PC-3 (cell line): Measurements from ENCODE around the gene NR2E1. TPM values are rescaled to one million over a fixed set of nuclear protein-coding genes. Genes with fewer than 3 reads are reported as not detected.
A peak's percentile ranks its signal among the peaks of the same experiment; 100 is the strongest.

Experiments used
- ATAC-seq: fragments of 200-7000 bp; cut with Tn5 transposase; 2 replicates; pipeline ENCODE4 v1.9.1; 2020; ENCODE audit warnings: mild to moderate bottlenecking, moderate library complexity
- BruUV-seq: library from RNA; stranded (reverse); fragments of 400-500 nt; replicated peaks from 2 replicates; lab custom pipeline; 2021; lab: Mats Ljungman, UMichigan
- CTCF ChIA-PET: fragments of 300-600 bp; sonication (Branson Sonifier 250); formaldehyde crosslinking; loops from one replicate; lab custom pipeline; 2022; ENCODE audit warnings: antibody characterized with exemption; lab: Charles Lee
- POLR2A ChIA-PET: fragments of 300-600 bp; sonication (Branson Sonifier 250); formaldehyde crosslinking; loops from one replicate; lab custom pipeline; 2022; ENCODE audit warnings: antibody characterized with exemption; ENCODE audit not compliant: unreplicated experiment; lab: Charles Lee
- DNase-seq: peaks from one replicate; pipeline ENCODE4 v3.0.0-alpha.2; 2015
- H2AFZ ChIP-seq: fragments of 300-600 bp; sonication (generic); 2 replicates; pipeline ENCODE4 v1.6.0; 2016; ENCODE audit warnings: antibody characterized with exemption, low read length
- H3F3A ChIP-seq: fragments of 300-600 bp; sonication (generic); one replicate; pipeline ENCODE4 v1.6.0; 2017; ENCODE audit warnings: antibody characterized with exemption, low read length, control low read depth, mild to moderate bottlenecking; ENCODE audit not compliant: unreplicated experiment
- H3K27ac ChIP-seq: fragments of 300-600 bp; sonication (generic); 2 replicates; pipeline ENCODE4 v1.5.1; 2016; ENCODE audit warnings: mild to moderate bottlenecking, low read length
- H3K27me3 ChIP-seq: fragments of 300-600 bp; sonication (generic); 2 replicates; pipeline ENCODE4 v1.6.1; 2016; ENCODE audit warnings: low read length, mixed read lengths
- H3K36me3 ChIP-seq: fragments of 300-600 bp; sonication (generic); 2 replicates; pipeline ENCODE4 v1.6.1; 2016; ENCODE audit warnings: low read depth, mixed run types, low read length, mixed read lengths
- H3K4me1 ChIP-seq: fragments of 300-600 bp; sonication (generic); 2 replicates; pipeline ENCODE4 v1.5.1; 2016; ENCODE audit warnings: low read length; ENCODE audit not compliant: insufficient read depth
- H3K4me2 ChIP-seq: fragments of 300-600 bp; sonication (generic); 2 replicates; pipeline ENCODE4 v1.6.0; 2016; ENCODE audit warnings: low read length
- H3K4me3 ChIP-seq: fragments of 300-600 bp; sonication (generic); 2 replicates; pipeline ENCODE4 v1.5.1; 2016; ENCODE audit warnings: mild to moderate bottlenecking, low read length, mixed read lengths
- H3K79me2 ChIP-seq: fragments of 300-600 bp; sonication (generic); 2 replicates; pipeline ENCODE4 v1.6.1; 2017; ENCODE audit warnings: low read length, mixed read lengths
- H3K9ac ChIP-seq: fragments of 300-600 bp; sonication (generic); 2 replicates; pipeline ENCODE4 v1.6.0; 2016; ENCODE audit warnings: mild to moderate bottlenecking, low read length
- H3K9me2 ChIP-seq: fragments of 300-600 bp; sonication (generic); replicated peaks from 2 replicates; pipeline ENCODE4 v1.6.1; 2016; ENCODE audit warnings: mixed run types, low read length, mixed read lengths
- H3K9me3 ChIP-seq: fragments of 300-600 bp; sonication (generic); 2 replicates; pipeline ENCODE4 v1.6.1; 2016; ENCODE audit warnings: low read length, mixed read lengths
- H4K20me1 ChIP-seq: fragments of 300-600 bp; sonication (generic); 2 replicates; pipeline ENCODE4 v1.6.1; 2016; ENCODE audit warnings: low read length, mixed read lengths
- EZH2 ChIP-seq: fragments of 300-600 bp; sonication (generic); IDR thresholded peaks from one replicate; pipeline ENCODE4 v1.6.1; 2017; ENCODE audit warnings: antibody characterized with exemption, mild to moderate bottlenecking, low read length; ENCODE audit not compliant: unreplicated experiment
- EZH2phosphoT487 ChIP-seq: fragments of 300-600 bp; sonication (generic); IDR thresholded peaks from 2 replicates; pipeline ENCODE4 v1.6.1; 2018; ENCODE audit warnings: mild to moderate bottlenecking, antibody characterized with exemption, low read length, borderline replicate concordance
- intact Hi-C: fragments of 100-400 bp; cut with micrococcal nuclease; formaldehyde crosslinking; loops from 2 replicates; pipeline ENCODE4 v1.9.0; 2023
- total RNA-seq: library from RNA; depleted of rRNA; stranded (reverse); fragments of >200 nt; gene quantifications from 2 replicates; pipeline ENCODE4 v1.2.3, GENCODE V29; 2014
- TF ChIP-seq, protein P1 (sequence below): fragments of 300-600 bp; sonication (generic); conservative IDR thresholded peaks from 2 replicates; pipeline ENCODE4 v1.5.1; 2017; ENCODE audit warnings: antibody characterized with exemption, low read depth, mild to moderate bottlenecking, low read length

NR2E1 gene
- total RNA-seq, 1 experiment from 2014 or later: 0.07 TPM

DNA sequence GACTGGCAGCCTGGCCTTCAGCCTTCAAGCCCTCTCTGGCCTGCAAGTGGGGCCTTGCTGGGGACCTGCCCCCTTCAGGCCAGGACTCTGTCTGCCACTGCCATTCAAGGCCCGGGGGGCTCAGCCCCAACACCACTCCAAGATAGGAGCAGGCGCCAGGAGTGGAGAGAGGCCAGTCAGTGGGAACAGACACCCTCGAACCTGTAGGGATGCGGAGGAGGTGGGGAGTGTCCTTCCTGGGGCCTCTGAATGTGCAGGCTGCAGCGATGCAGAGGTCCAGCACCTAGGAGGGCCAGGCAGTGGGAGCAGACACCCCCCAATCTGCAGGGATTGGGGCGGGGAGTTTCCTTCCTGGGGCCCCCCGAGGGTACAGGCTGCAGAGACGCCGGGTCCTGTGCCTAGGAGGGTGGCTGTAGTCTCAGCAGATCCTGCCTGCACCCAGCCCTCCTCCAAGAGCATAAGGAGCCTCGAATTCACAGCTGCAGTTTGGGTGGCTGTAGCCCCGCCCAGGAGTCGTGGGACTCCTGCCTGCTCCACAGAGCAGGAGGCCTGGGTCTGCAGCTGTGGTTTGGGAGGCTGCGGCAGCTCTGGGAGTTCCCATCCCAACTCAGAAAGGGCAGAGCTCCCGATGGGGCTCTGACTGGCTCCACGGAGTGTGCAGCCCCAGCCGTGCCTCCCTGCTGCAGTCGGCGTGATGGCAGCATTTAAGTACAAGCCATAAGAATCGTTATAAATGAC, 33.1 kb downstream of the NR2E1 start:
- intact Hi-C loops: no loop called here
- Histone ChIP-seq H3K79me2 (no peaks in the 10 kb centered on the region), H3K9ac (no peak overlapping the region), H3K36me3 (no peaks in the 10 kb centered on the region), H3K9me2 (no peaks in the 10 kb centered on the region), H3K4me1 (peaks cover 10% of the 10 kb centered on the region), H2AFZ (no peak overlapping the region), H3K9me3 (no peaks in the 10 kb centered on the region), H3K27me3 (no peaks in the 10 kb centered on the region), H4K20me1 (no peaks in the 10 kb centered on the region), H3F3A (no peaks in the 10 kb centered on the region), H3K27ac (no peak overlapping the region), H3K4me2 (no peak overlapping the region), H3K4me3 (no peak overlapping the region)
- TF ChIP-seq EZH2phosphoT487 (no peak), EZH2 (no peak)
- TF ChIP-seq, protein P1, sequence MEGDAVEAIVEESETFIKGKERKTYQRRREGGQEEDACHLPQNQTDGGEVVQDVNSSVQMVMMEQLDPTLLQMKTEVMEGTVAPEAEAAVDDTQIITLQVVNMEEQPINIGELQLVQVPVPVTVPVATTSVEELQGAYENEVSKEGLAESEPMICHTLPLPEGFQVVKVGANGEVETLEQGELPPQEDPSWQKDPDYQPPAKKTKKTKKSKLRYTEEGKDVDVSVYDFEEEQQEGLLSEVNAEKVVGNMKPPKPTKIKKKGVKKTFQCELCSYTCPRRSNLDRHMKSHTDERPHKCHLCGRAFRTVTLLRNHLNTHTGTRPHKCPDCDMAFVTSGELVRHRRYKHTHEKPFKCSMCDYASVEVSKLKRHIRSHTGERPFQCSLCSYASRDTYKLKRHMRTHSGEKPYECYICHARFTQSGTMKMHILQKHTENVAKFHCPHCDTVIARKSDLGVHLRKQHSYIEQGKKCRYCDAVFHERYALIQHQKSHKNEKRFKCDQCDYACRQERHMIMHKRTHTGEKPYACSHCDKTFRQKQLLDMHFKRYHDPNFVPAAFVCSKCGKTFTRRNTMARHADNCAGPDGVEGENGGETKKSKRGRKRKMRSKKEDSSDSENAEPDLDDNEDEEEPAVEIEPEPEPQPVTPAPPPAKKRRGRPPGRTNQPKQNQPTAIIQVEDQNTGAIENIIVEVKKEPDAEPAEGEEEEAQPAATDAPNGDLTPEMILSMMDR: no peak
- ChIA-PET POLR2A (no interaction called here), CTCF (no interaction called here)
- DNase-seq: no peak
- no TSS peak for BruUV-seq
- ATAC-seq: no peak

DNA sequence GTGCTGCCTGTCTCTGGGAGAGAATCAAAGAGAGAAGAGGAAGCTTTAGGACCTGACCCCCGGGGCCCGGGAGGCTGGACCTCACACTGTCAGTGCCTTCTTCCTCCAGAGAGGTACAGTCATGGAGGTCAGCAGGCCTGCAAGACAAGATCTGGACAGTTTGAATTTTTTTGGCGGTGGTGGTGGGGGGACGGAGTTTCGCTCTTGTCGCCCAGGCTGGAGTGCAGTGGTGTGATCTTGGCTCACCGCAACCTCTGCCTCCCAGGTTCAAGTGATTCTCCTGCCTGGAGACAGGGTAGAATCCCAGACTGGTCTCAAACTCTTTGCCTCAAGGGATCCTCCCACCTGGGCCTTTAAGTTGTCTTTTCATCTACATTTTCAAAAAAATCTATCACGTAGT, 34.4 kb downstream of the NR2E1 start:
- H3K4me1 ChIP-seq: peaks cover 10% of the 10 kb centered on the region
- no peaks in the 10 kb centered on the region for H3K79me2 ChIP-seq
- CTCF ChIA-PET: no interaction called here
- POLR2A ChIA-PET: no interaction called here
- no peaks in the 10 kb centered on the region for H3K9me2 ChIP-seq
- peak overlapping the region; percentile 54; the same call in 1 of the 2 replicates for H3K4me2 ChIP-seq
- no peak for TF ChIP-seq EZH2phosphoT487
- TF ChIP-seq, protein P1: no peak
- TF ChIP-seq EZH2: no peak
- intact Hi-C loops: no loop called here
- no peaks in the 10 kb centered on the region for H3K27me3 ChIP-seq
- no peak overlapping the region for H2AFZ ChIP-seq
- ATAC-seq (no peak), DNase-seq (no peak)
- no peaks in the 10 kb centered on the region for H4K20me1 ChIP-seq
- H3K9ac ChIP-seq: no peak overlapping the region
- H3K27ac ChIP-seq: no peak overlapping the region
- H3K4me3 ChIP-seq: no peak overlapping the region
- no TSS peak for BruUV-seq
- H3F3A ChIP-seq: no peaks in the 10 kb centered on the region
- H3K36me3 ChIP-seq: no peaks in the 10 kb centered on the region
- H3K9me3 ChIP-seq: no peaks in the 10 kb centered on the region

DNA sequence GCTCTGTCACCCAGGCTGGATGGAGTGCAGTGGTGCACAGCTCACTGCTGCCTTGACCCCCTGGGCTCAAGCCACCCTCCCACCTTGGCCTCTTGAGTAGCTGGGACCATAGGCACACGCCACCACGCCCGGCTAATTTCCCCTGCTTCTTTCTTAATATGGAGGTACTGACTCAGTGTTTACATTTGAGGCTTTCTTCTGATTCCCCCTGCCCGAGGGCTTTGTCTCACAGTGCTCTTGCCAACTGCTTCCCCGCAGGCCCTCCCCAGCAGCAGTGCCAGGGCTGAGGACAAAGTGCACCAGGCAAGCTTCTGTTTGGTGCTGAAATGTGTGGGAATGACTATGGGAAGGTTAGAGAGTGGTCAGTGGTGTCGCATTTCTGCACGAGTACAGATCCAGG, 34.8 kb downstream of the NR2E1 start:
- Histone ChIP-seq H2AFZ (0 out of 2 replicates have a peak overlapping the region, but pooled peaks have one; percentile 26), H4K20me1 (no peaks in the 10 kb centered on the region), H3K4me1 (peaks cover 10% of the 10 kb centered on the region), H3K27ac (peak overlapping the region; percentile 52), H3F3A (no peaks in the 10 kb centered on the region), H3K79me2 (no peaks in the 10 kb centered on the region), H3K4me3 (no peak overlapping the region), H3K4me2 (peak overlapping the region; percentile 54), H3K9ac (no peak overlapping the region), H3K27me3 (no peaks in the 10 kb centered on the region), H3K9me3 (no peaks in the 10 kb centered on the region), H3K9me2 (no peaks in the 10 kb centered on the region), H3K36me3 (no peaks in the 10 kb centered on the region)
- intact Hi-C loops: no loop called here
- peak; percentile 96 for ATAC-seq
- CTCF ChIA-PET: no interaction called here
- DNase-seq: peak; percentile 87
- POLR2A ChIA-PET: no interaction called here
- BruUV-seq: no TSS peak
- TF ChIP-seq, protein P1: no peak
